Thymus (tissue), 11 donors: ENCODE data around the gene SYNJ2. TPM values are rescaled to one million over a fixed set of nuclear protein-coding genes. Genes with fewer than 3 reads are reported as not detected.

Source experiments
- DNase-seq, 9 donors: peaks; one replicate each; pipeline ENCODE4 v3.0.0-alpha.2; 2013; ENCODE audit warnings: low spot score in 9 of 9, low read depth in 6 of 9, missing footprints in 1 of 9
- H3K27ac ChIP-seq, 2 donors: one replicate each; pipeline ENCODE4 v1.5.1; 2013; ENCODE audit warnings: control low read depth in 1 of 2, low read depth in 1 of 2, low read length in 1 of 2, mild to moderate bottlenecking in 1 of 2, moderate library complexity in 1 of 2
- H3K27me3 ChIP-seq, 2 donors: one replicate each; pipeline ENCODE4 v1.5.1; 2013; ENCODE audit warnings: low read length in 1 of 2; ENCODE audit not compliant: control insufficient read depth in 2 of 2, insufficient read depth in 1 of 2
- H3K36me3 ChIP-seq, 2 donors: one replicate each; pipeline ENCODE4 v1.5.1; 2013; ENCODE audit warnings: low read length in 1 of 2, mild to moderate bottlenecking in 1 of 2, moderate library complexity in 1 of 2; ENCODE audit not compliant: control insufficient read depth in 2 of 2, insufficient read depth in 2 of 2
- H3K4me1 ChIP-seq, 2 donors: one replicate each; pipeline ENCODE4 v1.5.1; 2013; ENCODE audit warnings: low read length in 2 of 2; ENCODE audit not compliant: control insufficient read depth in 2 of 2, insufficient read depth in 2 of 2
- H3K4me3 ChIP-seq, 2 donors: one replicate each; pipeline ENCODE4 v1.5.1; 2013; ENCODE audit warnings: low read length in 2 of 2, control low read depth in 1 of 2, mild to moderate bottlenecking in 1 of 2
- H3K9me3 ChIP-seq, 2 donors: one replicate each; pipeline ENCODE4 v1.5.1; 2013; ENCODE audit warnings: low read length in 1 of 2, mild to moderate bottlenecking in 1 of 2; ENCODE audit not compliant: control insufficient read depth in 2 of 2, insufficient read depth in 1 of 2
- WGBS: extraction: QIAGEN DNeasy Blood & Tissue Kit; methylation state at CpG from one replicate; pipeline ENCODE4 v1.1.7; 2013; 5-methylcytosine and 5-hydroxymethylcytosine counted together
- polyA plus RNA-seq: library from polyadenylated mRNA; stranded (reverse); fragments of 200-250 nt; gene quantifications from one replicate; pipeline ENCODE4 v1.2.3, GENCODE V29; 2013
- total RNA-seq: library from RNA; stranded (reverse); fragments of 120-200 nt; gene quantifications from one replicate; pipeline ENCODE4 v1.2.4, GENCODE V29; 2013
- donor health status: healthy.

SYNJ2 gene
- total and polyA plus RNA-seq, 2 donors, result 5.7 to 8.2 TPM

- no peaks in the 10 kb centered on the region for H3K27me3 ChIP-seq
- H3K36me3 ChIP-seq, result no peaks in the 10 kb centered on the region
- peaks cover 0 to 10% of the 10 kb centered on the region in 2 donors for H3K9me3 ChIP-seq
- no peak for DNase-seq
- no peak overlapping the region for H3K4me3 ChIP-seq
- H3K27ac ChIP-seq, result no peak overlapping the region
- WGBS, result 80% methylated on average over 7 of the region's 7 CpGs
- H3K4me1 ChIP-seq, result peaks cover 0 to 9% of the 10 kb centered on the region in 2 donors
Measured at GRCh38 chr6:157953580-157954091, 28.0 kb upstream of the SYNJ2 start.

- 84% methylated on average over 34 of the region's 34 CpGs for WGBS
Measured at GRCh38 chr6:157954150-157955117, 27.2 kb upstream of the SYNJ2 start.

GRCh38 chr6:157955675-157956074, 26.0 kb upstream of the SYNJ2 start:
- H3K27me3 ChIP-seq, result no peaks in the 10 kb centered on the region
- no peaks in the 10 kb centered on the region for H3K36me3 ChIP-seq
- no peak overlapping the region for H3K27ac ChIP-seq
- H3K9me3 ChIP-seq, result peaks cover 0 to 19% of the 10 kb centered on the region in 2 donors
- no peak overlapping the region for H3K4me3 ChIP-seq
- DNase-seq, result no peak
- 99% methylated on average over 6 of the region's 6 CpGs for WGBS
- peaks cover 0 to 9% of the 10 kb centered on the region in 2 donors for H3K4me1 ChIP-seq

More at GRCh38 chr6:157954150-157955117, 27.2 kb upstream of the SYNJ2 start:
- no peaks in the 10 kb centered on the region for H3K27me3 ChIP-seq
- DNase-seq, result no peak
- peaks cover 0 to 12% of the 10 kb centered on the region in 2 donors for H3K9me3 ChIP-seq
- peaks cover 0 to 9% of the 10 kb centered on the region in 2 donors for H3K4me1 ChIP-seq
- H3K36me3 ChIP-seq, result no peaks in the 10 kb centered on the region
- no peak overlapping the region for H3K27ac ChIP-seq
- no peak overlapping the region for H3K4me3 ChIP-seq

- WGBS, result 74% methylated on average over 12 of the region's 12 CpGs
- H3K36me3 ChIP-seq, result no peaks in the 10 kb centered on the region
- peaks cover 0 to 19% of the 10 kb centered on the region in 2 donors for H3K9me3 ChIP-seq
- H3K27me3 ChIP-seq, result no peaks in the 10 kb centered on the region
- no peak for DNase-seq
- H3K4me3 ChIP-seq, result no peak overlapping the region
- H3K27ac ChIP-seq, result no peak overlapping the region
- H3K4me1 ChIP-seq, result peaks cover 0 to 9% of the 10 kb centered on the region in 2 donors
Measured at GRCh38 chr6:157956171-157956730, 25.4 kb upstream of the SYNJ2 start.

GRCh38 chr6:157959451-157960227, 22.0 kb upstream of the SYNJ2 start:
- H3K27me3 ChIP-seq, result no peaks in the 10 kb centered on the region

GRCh38 chr6:157961153-157961831, 20.4 kb upstream of the SYNJ2 start:
- DNase-seq, result no peak
- no peak overlapping the region for H3K27ac ChIP-seq
- H3K36me3 ChIP-seq, result no peaks in the 10 kb centered on the region
- H3K4me1 ChIP-seq, result peaks cover 10 to 20% of the 10 kb centered on the region in 2 donors
- H3K27me3 ChIP-seq, result no peaks in the 10 kb centered on the region
- H3K4me3 ChIP-seq, result no peak overlapping the region
- peaks cover 0 to 19% of the 10 kb centered on the region in 2 donors for H3K9me3 ChIP-seq
- WGBS, result 98% methylated on average over 5 of the region's 5 CpGs

More at GRCh38 chr6:157959451-157960227, 22.0 kb upstream of the SYNJ2 start:
- no peak for DNase-seq
- H3K4me3 ChIP-seq, result no peak overlapping the region
- H3K9me3 ChIP-seq, result peaks cover 0 to 19% of the 10 kb centered on the region in 2 donors
- WGBS, result 100% methylated on average over 1 of the region's 1 CpG
- H3K36me3 ChIP-seq, result no peaks in the 10 kb centered on the region
- H3K4me1 ChIP-seq, result peaks cover 10 to 20% of the 10 kb centered on the region in 2 donors
- H3K27ac ChIP-seq, result no peak overlapping the region

- Histone ChIP-seq H3K27me3 (no peaks in the 10 kb centered on the region), H3K4me3 (no peak overlapping the region), H3K9me3 (peaks cover 0 to 19% of the 10 kb centered on the region in 2 donors), H3K27ac (peak overlapping the region in 1 of 2 donors; percentile 25), H3K4me1 (peaks cover 10 to 23% of the 10 kb centered on the region in 2 donors), H3K36me3 (no peaks in the 10 kb centered on the region)
- no peak for DNase-seq
- WGBS, result 79% methylated on average over 13 of the region's 13 CpGs
Measured at GRCh38 chr6:157961832-157962575, 19.7 kb upstream of the SYNJ2 start.
